Kidney epithelial cell (primary cell): ENCODE data around the gene ARHGEF3. TPM values are rescaled to one million over a fixed set of nuclear protein-coding genes. Genes with fewer than 3 reads are reported as not detected.

ENCODE experiments used
- DNase-seq: peaks from one replicate; pipeline ENCODE4 v3.0.0-alpha.2; 2010; ENCODE audit warnings: low read depth
- H3K27me3 ChIP-seq: 2 replicates; pipeline ENCODE4 v1.6.0; 2011; ENCODE audit warnings: low read length; ENCODE audit not compliant: control insufficient read depth, insufficient read depth
- H3K36me3 ChIP-seq: 2 replicates; pipeline ENCODE4 v1.5.1; 2011; ENCODE audit warnings: low read length; ENCODE audit not compliant: control insufficient read depth, insufficient read depth
- H3K4me3 ChIP-seq: 2 replicates; pipeline ENCODE4 v1.5.1; 2011; ENCODE audit warnings: low read depth, mild to moderate bottlenecking, control low read depth, low read length
- total RNA-seq: library from RNA; depleted of rRNA; stranded (reverse); fragments of >200 nt; gene quantifications from 2 replicates; pipeline ENCODE4 v1.2.3, GENCODE V29; 2015
- TF ChIP-seq, protein P1 (sequence below): IDR thresholded peaks from 2 replicates; pipeline ENCODE4 v1.5.1; 2011; ENCODE audit warnings: mild to moderate bottlenecking, moderate library complexity, low read length, control low read depth, inconsistent platforms; ENCODE audit not compliant: insufficient read depth, poor library complexity, severe bottlenecking

Gene ARHGEF3
- total RNA-seq, 1 donor from 2014 or later: 12.4 TPM

- no peak overlapping the region for H3K4me3 ChIP-seq
- TF ChIP-seq, protein P1, sequence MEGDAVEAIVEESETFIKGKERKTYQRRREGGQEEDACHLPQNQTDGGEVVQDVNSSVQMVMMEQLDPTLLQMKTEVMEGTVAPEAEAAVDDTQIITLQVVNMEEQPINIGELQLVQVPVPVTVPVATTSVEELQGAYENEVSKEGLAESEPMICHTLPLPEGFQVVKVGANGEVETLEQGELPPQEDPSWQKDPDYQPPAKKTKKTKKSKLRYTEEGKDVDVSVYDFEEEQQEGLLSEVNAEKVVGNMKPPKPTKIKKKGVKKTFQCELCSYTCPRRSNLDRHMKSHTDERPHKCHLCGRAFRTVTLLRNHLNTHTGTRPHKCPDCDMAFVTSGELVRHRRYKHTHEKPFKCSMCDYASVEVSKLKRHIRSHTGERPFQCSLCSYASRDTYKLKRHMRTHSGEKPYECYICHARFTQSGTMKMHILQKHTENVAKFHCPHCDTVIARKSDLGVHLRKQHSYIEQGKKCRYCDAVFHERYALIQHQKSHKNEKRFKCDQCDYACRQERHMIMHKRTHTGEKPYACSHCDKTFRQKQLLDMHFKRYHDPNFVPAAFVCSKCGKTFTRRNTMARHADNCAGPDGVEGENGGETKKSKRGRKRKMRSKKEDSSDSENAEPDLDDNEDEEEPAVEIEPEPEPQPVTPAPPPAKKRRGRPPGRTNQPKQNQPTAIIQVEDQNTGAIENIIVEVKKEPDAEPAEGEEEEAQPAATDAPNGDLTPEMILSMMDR: no peak
- no peak for DNase-seq
- H3K36me3 ChIP-seq: no peaks in the 10 kb centered on the region
- H3K27me3 ChIP-seq: no peaks in the 10 kb centered on the region
These were observed 18.8 kb downstream of the ARHGEF3 start for GRCh38 chr3:56782906-56783305.

DNA sequence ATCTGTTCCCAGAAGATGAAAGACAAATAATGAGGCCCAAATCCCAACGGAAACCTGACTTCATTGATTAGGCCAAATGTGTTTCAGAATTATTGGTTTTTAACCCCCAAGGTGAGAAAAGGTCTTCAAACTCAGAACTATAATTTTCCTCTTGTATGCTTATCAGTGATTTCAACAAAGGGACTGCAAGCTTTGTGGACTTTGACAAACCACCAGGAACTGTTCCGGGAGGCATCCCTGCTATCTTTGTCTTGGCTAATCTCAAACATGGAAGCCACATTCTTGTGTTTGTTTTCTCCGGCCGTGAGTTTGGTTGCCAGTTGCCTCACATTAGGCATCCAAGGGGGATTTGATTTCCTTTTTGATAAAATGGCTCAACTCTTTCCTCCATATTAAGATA, 19.5 kb downstream of the ARHGEF3 start:
- TF ChIP-seq, protein P1: no peak
- H3K36me3 ChIP-seq: no peaks in the 10 kb centered on the region
- DNase-seq: no peak

GRCh38 chr3:56781762-56782161, 20.0 kb downstream of the ARHGEF3 start:
- Histone ChIP-seq H3K36me3 (no peaks in the 10 kb centered on the region), H3K27me3 (no peaks in the 10 kb centered on the region), H3K4me3 (no peak overlapping the region)
- no peak for DNase-seq
- TF ChIP-seq, protein P1: no peak

More for the DNA sequence above, 19.5 kb downstream of the ARHGEF3 start:
- Histone ChIP-seq H3K4me3 (no peak overlapping the region), H3K27me3 (no peaks in the 10 kb centered on the region)

- no peak for DNase-seq
- TF ChIP-seq, protein P1: no peak
These were observed 20.8 kb downstream of the ARHGEF3 start for GRCh38 chr3:56780936-56781335.

GRCh38 chr3:56778893-56779292, 22.9 kb downstream of the ARHGEF3 start:
- no peaks in the 10 kb centered on the region for H3K36me3 ChIP-seq
- no peak for DNase-seq
- no peak overlapping the region for H3K4me3 ChIP-seq
- TF ChIP-seq, protein P1: no peak
- H3K27me3 ChIP-seq: no peaks in the 10 kb centered on the region

More at GRCh38 chr3:56780936-56781335, 20.8 kb downstream of the ARHGEF3 start:
- H3K36me3 ChIP-seq: no peaks in the 10 kb centered on the region
- H3K4me3 ChIP-seq: no peak overlapping the region
- H3K27me3 ChIP-seq: no peaks in the 10 kb centered on the region

GRCh38 chr3:56776556-56776950, 25.2 kb downstream of the ARHGEF3 start:
- no peaks in the 10 kb centered on the region for H3K36me3 ChIP-seq

More at GRCh38 chr3:56776556-56776950, 25.2 kb downstream of the ARHGEF3 start:
- TF ChIP-seq, protein P1: no peak
- H3K4me3 ChIP-seq: no peak overlapping the region
- no peak for DNase-seq
- H3K27me3 ChIP-seq: no peaks in the 10 kb centered on the region
